GM19035 (cell line): Measurements from ENCODE around the gene TREX2.

ENCODE experiments used
- ATAC-seq: cut with Tn5 transposase; IDR thresholded peaks from one replicate; pipeline ENCODE4 v1.9.1; 2021; ENCODE audit not compliant: unreplicated experiment

Gene TREX2

DNA sequence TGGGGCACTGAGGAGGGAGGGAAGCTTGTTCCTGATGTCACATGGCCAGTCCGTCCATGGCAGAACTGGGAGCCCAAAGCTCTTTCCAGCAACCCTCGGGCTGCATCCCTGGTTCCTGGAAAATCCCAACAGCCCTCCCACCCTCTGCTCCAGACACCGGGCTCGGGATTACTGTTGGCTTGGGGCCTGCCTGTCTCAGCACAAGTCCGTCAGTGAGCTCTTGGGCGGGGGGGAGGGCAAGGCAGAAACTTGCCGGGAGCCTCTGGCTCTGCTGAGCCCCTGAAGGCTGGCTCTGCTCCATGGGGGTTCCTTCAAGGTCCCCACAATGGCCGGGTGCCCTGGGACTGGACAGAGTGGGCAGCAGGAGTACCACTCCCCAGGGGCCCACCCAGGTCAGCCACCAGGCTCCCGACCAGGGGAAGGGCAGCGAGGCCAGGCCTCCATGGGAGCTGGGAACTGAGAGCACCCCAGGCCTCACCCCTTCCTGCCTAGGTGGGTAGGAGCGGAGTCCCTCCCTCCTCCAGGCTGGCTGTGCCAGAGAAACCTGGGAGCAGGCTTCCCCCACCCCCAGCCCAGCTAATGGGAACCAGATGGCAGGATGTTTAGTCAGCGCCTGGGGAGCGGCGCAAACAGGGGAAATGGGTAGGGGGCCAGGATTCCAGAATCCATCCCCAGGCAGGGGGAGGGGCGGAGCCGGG, 31.0 kb upstream of the TREX2 start:
- ATAC-seq, result no peak

DNA sequence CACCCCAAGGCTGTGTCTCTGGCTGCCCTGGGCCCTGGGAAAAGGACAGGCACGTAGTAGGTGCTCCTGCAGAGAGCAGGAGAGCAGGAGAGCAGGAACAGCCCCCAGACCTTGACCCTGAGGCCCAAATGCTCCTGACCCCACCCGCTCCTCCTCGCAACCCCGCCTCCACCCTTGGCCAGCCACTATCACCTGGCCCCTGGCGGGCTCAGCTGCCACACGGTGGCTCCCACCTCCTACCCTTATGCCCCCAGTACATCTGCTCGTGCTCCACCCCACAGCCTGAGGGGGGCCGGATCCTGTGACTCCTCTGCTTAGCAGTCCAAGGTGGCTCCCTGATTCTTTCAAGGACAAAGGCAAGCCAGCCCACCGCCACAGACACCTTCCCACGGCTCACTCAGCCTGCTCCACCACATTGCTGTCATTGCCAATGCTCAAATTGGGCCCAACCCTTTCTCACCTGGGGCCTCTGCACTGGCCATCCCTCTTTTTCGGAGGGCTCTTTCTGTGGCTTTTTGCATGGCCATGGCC, 30.0 kb upstream of the TREX2 start:
- ATAC-seq, result no peak

DNA sequence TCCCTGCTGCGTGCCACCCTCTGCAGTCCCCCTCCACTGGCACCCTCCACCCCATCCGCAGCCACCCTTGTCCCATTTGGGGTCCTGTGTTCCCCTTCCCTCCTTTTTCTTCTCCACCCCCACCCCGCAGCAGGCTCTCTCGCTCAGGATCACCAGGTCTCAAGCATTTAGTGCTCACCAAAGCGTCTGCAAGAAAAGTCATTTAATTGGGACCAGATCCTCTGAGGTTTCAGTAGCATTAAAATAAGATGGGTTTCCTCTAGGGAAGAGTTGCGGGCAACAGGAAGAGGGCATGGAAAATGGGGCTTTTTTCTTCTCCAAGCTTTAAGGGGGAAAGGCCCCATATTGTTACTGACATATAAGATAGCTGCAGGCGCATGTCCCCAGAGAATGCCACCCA, 29.4 kb upstream of the TREX2 start:
- ATAC-seq, result no peak

DNA sequence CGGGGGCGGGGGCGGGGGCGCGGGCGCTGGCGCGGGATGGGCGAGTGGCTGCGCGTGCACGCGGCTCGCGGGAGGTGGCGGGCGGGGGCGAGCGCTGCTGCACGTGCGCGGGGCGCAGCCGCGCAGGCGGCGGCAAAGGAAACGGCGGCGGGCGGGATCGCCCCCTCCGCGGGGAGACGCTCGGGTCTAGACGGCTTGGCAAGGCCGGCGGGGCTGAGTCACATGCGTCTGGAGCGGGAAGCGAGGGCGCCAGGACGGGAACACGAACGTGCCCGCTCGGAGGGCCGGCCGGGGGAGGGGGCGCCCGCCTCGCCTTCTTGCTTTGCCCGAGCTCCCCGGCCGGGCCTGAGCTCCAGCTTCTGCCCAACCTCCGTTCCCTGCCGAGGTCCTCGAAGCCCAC, 28.9 kb upstream of the TREX2 start:
- no peak for ATAC-seq

DNA sequence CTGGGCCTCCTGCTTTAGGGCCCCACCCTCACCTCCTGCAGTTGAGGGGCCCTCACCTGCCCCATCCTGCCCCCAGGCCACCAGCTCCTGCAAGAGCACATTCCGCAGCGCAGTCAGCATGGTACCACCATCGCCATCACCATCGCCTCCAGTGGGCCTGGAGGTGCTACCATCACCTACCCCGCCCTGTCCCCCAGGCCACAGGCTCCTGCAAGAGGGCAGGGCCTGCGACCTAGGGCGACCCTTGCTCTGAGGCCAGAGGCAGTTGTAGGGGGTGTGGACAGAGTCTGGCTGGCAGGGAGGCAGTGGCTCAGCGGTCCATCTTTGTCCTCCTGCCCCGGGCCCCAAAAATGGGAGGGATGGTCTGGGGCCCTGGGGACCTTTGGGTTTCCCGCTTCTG, 28.4 kb upstream of the TREX2 start:
- ATAC-seq, result no peak

DNA sequence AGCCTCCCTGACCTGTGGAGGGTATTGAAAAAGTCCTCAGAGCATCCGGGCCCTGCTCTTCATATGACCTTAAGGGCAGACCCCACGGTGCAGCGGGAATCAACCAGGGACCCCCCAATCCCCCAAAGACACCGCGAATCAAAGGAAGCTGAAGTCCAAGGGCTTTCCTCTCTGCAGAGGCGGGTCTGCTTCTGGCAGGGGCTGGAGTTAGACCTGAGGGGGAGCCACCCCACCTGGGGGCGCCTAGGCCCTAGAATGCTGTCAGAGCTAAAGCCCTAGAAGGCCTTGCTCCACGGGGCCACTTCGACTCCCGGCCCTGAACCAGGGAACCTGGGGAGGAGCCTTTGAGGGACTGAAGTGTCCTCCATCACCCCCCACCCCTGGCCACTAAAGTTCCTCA, 27.3 kb upstream of the TREX2 start:
- no peak for ATAC-seq

DNA sequence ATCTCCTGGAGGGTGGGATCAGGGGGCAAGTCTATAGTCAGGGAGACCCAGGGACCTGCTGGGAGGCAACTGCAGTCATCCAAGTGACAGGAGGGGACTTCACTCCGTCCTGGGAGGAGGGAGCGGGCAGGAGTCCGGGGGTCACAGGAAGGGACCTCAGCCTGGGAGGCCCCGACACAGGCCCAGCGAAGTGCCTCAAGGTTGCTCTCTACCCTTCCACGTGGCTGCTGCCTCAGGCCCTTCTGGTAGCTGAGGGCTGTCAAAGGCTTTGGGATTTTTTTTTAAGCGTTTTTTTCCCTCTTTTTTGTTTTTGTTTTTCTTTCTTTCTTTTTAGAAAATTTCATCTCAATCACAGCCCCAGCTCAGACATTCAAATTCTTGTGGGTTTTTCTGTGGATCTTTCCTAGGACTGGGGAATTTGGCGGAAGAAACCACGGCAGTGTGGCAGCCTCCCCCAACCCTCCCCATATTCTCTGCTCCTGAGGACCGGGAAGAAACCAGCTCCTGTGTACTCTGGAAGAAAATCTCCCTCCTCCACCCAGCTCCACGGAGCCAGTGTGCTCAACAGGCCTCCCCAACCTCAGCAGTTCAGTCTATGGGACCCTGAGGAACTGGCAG, 25.9 kb upstream of the TREX2 start:
- ATAC-seq, result no peak

DNA sequence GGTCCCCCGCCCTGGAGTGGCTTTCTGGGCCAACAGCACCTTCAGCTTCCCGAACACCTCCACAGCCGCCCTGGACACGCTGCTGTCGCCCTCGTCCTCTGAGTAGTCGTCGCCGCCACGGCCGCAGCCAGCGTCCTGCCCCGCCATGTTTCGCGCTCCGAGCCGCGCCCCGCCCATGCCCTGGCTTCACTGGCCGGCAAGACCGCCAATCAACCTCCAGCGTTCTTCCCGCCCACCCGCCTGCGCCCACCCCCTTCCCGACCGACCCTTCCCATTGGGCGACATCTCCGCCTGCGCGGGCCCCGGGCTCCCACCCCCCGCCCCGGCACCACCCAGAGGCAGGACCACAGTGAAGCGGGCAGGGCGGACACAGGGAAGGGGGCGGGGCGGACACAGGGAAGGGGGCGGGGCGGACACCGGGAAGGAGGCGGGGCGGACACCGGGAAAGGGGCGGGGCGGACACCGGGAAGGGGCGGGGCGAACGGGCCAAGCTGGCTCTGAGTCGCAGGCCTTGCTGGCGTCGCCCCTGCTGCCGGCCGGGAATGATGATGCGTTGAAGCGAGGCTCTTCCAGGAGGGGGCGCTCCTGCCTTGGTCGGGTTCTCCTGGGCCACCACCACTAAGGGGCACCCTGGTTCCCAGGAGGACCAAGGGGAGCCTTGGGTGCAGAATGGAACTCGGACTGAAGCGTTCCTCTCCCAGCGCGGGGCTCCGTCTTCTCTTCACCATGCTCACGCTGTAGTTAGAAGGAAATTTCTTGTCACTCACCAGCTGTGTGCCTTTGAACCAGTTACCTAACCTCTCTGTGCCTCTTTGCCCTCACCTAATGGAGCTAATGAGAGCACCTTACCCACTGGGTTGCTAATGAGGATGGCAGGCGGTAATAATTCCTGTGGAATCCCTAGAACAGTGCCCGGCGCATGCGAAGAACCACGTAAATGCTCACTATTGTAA, 24.8 kb upstream of the TREX2 start, which contains the start of gene HAUS7:
TSS of gene HAUS7 (minus strand) at position 166 of the 953 bp plus-strand sequence. CDS start at position 147, 19 bp downstream.
- peak; percentile 79 for ATAC-seq

DNA sequence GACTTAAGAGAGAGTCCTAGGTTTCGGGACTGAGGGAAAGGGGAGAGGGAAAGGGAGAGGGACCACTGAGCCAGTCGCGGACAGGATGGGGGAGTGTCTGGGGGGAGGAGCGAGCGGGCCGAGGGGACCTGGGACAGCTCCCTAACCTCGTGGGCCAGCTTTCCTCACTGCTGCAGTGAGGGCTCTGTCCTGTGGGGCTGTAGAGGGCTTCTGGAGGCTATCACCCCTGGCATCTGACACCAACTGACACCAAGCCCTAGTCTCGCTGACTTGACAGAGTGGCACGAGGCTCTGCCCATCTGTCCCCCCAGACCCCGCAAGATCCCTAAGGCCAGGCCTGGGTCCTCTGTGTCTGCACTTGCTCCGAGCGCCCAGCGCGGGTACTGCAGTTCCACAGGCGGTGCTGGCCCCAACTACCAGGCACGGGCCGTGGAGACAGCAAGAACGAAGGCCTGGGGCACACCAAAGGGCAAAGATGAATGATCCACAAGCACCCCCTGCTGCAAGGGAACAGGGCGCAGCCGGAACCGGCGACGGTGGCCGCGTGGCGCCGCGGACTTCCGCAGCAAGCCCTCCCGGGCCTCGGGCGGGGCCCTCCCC, 24.1 kb upstream of the TREX2 start:
- ATAC-seq, result peak; percentile 44

DNA sequence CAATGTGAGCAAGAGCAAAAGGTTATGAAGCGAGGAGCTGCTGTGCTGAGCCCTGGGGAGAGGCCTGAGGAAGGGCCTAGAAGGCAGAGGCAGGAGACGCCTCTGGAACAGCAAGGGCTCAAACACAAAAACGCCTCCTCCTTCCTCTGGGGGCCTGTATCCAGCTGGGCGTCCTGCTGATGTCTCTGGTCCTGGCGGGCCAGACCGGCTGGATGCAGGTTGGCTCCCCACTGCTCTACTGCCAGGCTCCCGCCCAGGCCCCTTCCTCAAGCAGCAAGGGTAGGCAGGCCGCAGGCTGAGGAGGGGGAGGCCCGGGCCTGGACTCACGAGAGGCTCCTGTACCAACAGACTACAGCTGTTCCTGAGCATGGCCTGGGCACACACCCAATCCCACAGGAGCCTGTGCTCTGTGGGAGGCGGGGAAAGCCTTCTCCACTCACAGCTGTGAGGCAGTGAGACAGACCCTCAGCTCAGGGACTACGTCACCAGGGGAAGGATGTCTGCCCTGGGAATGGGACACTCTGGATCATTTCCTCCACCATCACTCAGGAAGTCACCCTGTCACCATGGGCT, 22.2 kb upstream of the TREX2 start:
- ATAC-seq, result no peak

DNA sequence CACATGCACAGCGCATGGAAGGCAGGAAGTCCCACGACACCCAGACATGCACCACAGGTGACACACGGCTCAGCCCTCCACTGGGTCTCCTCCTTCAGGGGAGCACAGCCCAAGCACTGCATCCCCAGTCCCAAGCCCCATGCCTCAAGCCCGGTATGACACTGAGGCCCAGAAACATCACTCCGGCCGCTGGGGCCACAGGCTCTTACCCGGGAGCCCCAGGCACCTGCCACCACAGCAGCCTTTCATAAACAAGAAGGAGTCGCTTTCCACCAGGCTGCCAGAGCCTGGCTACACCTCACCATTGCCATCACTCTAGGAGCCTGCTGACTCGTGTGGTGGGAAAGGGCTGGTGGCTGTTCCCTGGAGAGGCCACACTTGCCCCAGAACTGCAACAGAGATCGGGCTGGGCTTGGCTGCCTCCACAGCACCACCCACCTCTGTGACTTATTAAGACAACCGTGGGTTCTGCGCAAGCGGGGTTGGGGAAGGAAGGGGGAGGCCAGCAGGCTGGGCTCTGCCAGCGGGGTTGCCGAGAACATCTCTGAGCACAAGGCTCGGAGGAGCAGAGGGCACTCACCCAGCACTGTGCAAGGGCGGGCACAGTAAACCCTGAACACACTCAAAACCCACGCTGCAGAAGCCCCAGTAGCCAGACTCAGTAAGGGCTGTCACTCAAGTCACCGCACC, 20.0 kb upstream of the TREX2 start:
- no peak for ATAC-seq

DNA sequence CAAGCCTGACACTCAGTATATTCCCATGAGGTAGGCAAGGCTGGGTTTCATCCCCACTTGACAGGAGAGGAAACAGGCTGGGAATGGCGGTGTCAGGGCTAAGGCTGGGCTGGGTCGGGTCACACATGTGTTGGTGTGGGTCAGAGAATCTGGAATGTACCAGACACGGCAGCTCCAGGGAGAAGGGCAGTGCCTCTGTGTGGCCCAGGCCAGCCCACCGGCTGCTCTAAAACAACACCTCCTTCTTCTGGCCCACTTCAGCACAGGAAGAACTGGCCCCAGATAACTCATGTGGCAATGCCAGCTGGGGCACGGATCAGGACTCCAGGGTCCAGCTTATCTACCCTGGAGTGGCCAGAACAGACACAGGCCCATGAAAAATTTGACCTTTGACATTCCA, 18.3 kb upstream of the TREX2 start:
- no peak for ATAC-seq

DNA sequence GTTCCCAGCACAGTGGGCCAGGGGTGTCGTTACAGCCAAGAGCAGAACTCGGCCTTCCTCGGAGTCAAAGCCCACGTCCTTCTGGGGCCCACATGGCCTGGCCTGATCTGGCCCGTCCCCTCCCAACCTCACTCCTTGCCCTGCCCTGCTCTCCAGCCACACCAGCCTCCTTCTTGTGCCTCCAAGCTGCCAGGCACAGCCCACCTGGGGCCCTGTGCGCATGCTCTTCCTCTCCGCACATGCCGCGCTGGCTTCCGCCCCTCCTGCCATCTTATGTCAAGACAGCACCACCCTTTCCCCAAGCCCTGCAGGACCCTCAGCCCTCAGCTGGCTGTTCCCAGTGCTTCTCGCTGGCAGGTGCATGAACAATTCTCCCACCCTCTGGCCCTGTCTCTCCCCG, 17.7 kb upstream of the TREX2 start:
- no peak for ATAC-seq

DNA sequence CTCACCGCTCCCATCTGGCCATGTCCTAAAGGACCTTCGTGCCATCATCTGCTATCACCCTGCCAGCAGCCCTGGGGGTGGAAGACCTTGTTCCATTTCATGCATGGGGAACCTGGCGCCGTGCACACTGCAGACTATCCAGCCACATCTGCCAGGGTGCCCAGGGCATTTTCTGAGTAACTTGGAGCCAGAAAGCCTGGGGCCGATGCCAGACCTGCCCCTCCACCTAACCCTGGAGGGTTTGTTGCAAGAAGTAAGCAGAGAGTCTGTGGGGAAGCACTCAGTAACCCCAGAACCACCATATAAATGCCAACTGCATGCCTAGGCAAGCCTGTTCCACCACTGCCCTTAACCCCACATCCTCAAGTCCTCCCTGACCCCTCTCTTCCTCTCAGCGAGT, 17.2 kb upstream of the TREX2 start:
- no peak for ATAC-seq

DNA sequence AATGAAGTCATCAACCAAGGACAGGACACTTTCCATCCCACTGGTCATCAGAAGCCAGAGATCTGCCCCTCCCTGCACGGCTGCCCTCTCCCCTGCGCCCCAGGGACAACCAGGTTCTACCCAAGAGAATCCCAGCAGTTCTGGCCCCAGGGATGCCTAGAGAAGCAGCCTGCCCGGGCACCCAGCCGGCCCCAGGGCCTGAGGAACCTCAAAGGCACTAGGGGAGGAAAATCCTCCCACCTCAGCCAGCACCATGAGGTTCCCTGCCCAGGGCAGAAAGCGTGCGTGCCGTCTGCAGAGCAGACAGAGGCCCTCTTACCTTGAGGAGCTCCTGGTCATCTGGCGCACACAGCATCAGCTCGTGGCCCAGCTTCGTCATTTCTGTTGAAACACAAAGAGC, 16.4 kb upstream of the TREX2 start:
- no peak for ATAC-seq

DNA sequence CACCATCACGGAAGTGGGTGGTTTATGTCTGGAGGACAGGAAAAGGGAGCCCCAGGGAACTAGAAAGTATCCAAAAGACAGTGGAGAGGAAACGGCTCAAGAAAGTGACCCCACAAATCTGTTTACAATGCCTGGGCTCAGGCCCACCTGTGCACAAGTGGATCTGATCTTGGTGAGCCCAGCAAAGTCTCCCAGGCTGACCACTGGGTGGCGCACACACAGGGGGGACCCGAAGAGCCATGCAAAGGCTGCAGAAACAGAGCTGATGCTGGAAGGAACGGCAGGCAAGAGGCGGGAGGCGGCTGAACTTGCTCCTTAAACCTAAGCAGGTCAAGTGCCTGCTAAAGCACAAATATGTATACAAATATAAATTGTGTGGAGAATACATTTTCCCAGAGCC, 15.0 kb upstream of the TREX2 start:
- no peak for ATAC-seq

DNA sequence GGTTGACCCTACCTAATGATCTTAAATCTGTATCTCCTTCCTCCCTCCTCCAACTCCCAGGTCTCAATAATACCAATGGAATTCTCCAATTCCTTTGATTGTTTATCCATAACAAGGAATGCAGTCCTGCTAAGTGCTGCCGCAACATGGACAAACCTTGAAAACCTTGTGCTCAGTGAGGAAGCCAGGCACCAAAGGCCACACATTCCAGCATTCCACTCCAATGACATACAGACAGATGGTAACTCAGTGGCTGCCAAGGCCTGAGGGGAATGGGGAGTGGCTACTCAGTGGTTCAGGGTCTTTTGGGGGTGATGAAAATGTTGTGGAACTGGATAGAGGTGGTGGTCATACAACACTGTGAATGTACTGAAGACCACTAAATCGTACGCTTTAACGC, 14.1 kb upstream of the TREX2 start:
- no peak for ATAC-seq

DNA sequence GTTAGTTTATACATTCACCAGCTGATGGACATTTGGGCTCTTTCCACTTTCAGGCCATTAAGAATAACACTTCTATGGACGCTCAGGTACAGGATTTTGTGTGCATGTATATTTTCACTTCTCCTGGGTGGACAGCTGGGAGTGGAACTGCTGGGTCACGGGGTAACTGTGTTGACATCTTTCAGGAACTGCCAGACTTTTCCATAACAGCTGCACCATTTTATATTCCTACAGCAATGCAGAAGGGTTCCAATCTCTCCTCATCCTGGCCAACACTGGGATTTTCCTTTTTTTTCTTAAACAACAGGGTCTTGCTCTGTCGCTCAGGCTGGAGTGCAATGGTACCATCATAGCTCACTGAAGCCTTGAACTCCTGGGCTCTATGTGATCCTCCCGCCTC, 12.6 kb upstream of the TREX2 start:
- no peak for ATAC-seq

DNA sequence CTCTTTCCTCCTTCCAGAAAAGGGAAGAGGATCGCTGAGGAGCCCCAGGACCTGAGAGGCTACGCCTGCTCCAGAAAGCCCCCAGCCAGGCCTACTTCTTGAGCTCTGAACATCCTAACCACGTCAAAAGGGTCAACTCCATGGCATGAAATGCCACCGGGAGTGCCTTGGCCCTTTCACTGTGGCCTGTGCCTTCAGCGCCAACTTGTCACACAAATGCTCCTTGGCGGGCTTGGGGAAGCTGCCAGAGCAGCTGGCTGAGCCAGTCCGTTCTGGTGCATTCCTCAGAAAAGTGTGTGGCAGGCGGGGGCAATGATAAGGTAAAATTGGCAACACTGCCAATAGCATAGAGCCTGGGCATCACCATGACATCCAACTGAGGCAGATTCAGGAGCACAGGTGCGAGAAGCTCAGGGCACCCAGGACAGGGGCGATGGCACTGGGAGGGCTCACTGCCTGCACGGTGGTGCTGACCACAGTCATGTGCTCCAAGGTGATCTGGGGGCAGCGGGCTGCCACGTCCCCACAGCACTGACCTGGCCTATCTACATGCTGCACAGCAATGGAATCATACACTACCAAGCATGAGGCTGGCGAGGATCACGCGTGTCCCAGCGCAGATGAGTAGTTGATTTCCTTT, 12.1 kb upstream of the TREX2 start:
- no peak for ATAC-seq
